HEK293T (cell line): ENCODE results near the gene DOC2A.

ENCODE experiments used
- ARNT ChIP-seq: fragments of 450-650 bp; IDR thresholded peaks from 2 replicates; pipeline ENCODE4 v1.6.1; 2017; ENCODE audit warnings: mild to moderate bottlenecking
- BHLHE40 ChIP-seq: fragments of 450-650 bp; IDR thresholded peaks from 2 replicates; pipeline ENCODE4 v1.6.1; 2016; ENCODE audit warnings: mild to moderate bottlenecking, moderate library complexity, borderline replicate concordance
- ELF4 ChIP-seq: fragments of 450-650 bp; IDR thresholded peaks from 2 replicates; pipeline ENCODE4 v1.6.1; 2017; ENCODE audit warnings: antibody characterized with exemption
- FOXA1 ChIP-seq: fragments of 450-650 bp; IDR thresholded peaks from 2 replicates; pipeline ENCODE4 v1.6.1; 2016; ENCODE audit warnings: mild to moderate bottlenecking
- FOXK2 ChIP-seq: fragments of 450-650 bp; IDR thresholded peaks from 2 replicates; pipeline ENCODE4 v1.6.1; 2016; ENCODE audit warnings: mild to moderate bottlenecking
- FOXM1 ChIP-seq: fragments of 450-650 bp; IDR thresholded peaks from 2 replicates; pipeline ENCODE4 v1.6.1; 2017; ENCODE audit warnings: mild to moderate bottlenecking, borderline replicate concordance
- HDGF ChIP-seq: fragments of 450-650 bp; IDR thresholded peaks from 2 replicates; pipeline ENCODE4 v1.6.1; 2017; ENCODE audit warnings: antibody characterized with exemption, borderline replicate concordance
- NFRKB ChIP-seq: fragments of 450-650 bp; IDR thresholded peaks from 2 replicates; pipeline ENCODE4 v1.6.1; 2016; ENCODE audit warnings: mild to moderate bottlenecking, moderate library complexity
- TARDBP ChIP-seq: fragments of 450-650 bp; IDR thresholded peaks from 2 replicates; pipeline ENCODE4 v1.6.1; 2016

DNA sequence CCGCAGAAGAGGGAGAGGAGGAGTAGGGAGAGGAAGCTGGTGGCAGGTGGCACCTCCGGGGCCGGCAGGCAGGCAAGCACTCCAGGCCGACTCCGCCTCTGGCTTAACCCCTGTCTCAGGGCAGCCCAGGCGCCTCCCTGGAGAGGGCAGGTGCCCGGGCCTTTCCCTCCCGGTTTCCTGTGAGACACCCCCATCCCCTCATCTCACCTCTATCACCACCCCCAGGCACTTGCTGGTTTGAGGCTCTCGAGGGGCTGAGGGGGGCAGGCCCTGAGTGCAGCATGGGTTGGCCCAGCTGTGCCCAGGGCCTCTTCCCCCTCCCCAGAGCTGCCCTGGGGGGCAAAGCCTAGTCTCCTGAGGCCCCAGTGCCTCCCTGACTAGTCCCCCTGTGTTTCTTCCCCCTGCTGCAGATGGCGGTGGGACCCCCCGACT is 6.0 kb downstream of the DOC2A start:
- TF ChIP-seq TARDBP (no peak), FOXA1 (no peak), FOXK2 (no peak), ARNT (no peak), NFRKB (no peak), HDGF (0 out of 2 replicates have a peak, but pooled peaks have one; percentile 59), FOXM1 (no peak), BHLHE40 (no peak), ELF4 (no peak)
